Esophagus muscularis mucosa (tissue), 4 donors: ENCODE results near the gene HOATZ. TPM values are rescaled to one million over a fixed set of nuclear protein-coding genes. Genes with fewer than 3 reads are reported as not detected.
A peak's percentile ranks its signal among the peaks of the same experiment; 100 is the strongest.

Experiments
- DNase-seq: peaks from one replicate; pipeline ENCODE4 v3.0.0-alpha.2; 2017; ENCODE audit errors: extremely low spot score
- H3K27ac ChIP-seq, 4 donors: fragments of 200-600 bp; sonication (generic); replicated peaks in 1 of 4; 1 replicate in 3 of 4; 2 replicates in 1 of 4; pipeline ENCODE4 v1.5.1; 2016 to 2019; ENCODE audit warnings: mild to moderate bottlenecking in 1 of 4
- H3K27me3 ChIP-seq, 4 donors: fragments of 200-600 bp; sonication (generic); one replicate each; pipeline versions ENCODE4 v1.5.1 to v1.6.0; 2016 to 2019
- H3K36me3 ChIP-seq, 4 donors: fragments of 200-600 bp; sonication (generic); one replicate each; pipeline ENCODE4 v1.5.1; 2016 to 2019
- H3K4me1 ChIP-seq, 4 donors: fragments of 200-600 bp; sonication (generic); one replicate each; pipeline ENCODE4 v1.5.1; 2016 to 2019
- H3K4me3 ChIP-seq, 4 donors: fragments of 200-600 bp; sonication (generic); 1 replicate in 2 of 4; 2 replicates in 2 of 4; pipeline ENCODE4 v1.5.1; 2016 to 2019; ENCODE audit warnings: mild to moderate bottlenecking in 4 of 4, moderate library complexity in 1 of 4
- H3K9me3 ChIP-seq, 4 donors: fragments of 200-600 bp; sonication (generic); 1 replicate in 3 of 4; 2 replicates in 1 of 4; pipeline ENCODE4 v1.5.1; 2016 to 2019
- EP300 ChIP-seq: sonication (generic); formaldehyde crosslinking; IDR thresholded peaks from one replicate; pipeline ENCODE4 v1.6.1; 2017; ENCODE audit warnings: antibody characterized with exemption
- POLR2A ChIP-seq: fragments of 450-650 bp; IDR thresholded peaks from one replicate; pipeline ENCODE4 v1.6.1; 2017; ENCODE audit warnings: antibody characterized with exemption, moderate library complexity, mild to moderate bottlenecking, low read depth
- POLR2AphosphoS5 ChIP-seq, 2 donors: sonication (generic); formaldehyde crosslinking; IDR thresholded peaks; one replicate each; pipeline ENCODE4 v1.6.1; 2017; ENCODE audit warnings: antibody characterized with exemption in 2 of 2
- WGBS: methylation state at CpG from one replicate; pipeline ENCODE4 v1.1.5; 2018; 5-methylcytosine and 5-hydroxymethylcytosine counted together
- intact Hi-C: fragments of 100-400 bp; cut with DNase I; formaldehyde crosslinking; loops from one replicate; pipeline ENCODE4 v1.15.1; 2023
- total RNA-seq, 4 donors: library from RNA; depleted of rRNA; stranded (reverse); fragments of >200 nt; gene quantifications; one replicate each; pipeline versions ENCODE4 v1.1.0 to v1.2.1, GENCODE V29; 2016
- TF ChIP-seq, protein P1 (sequence below), 3 experiments: fragments of 200-600 bp in 2 of 3; fragments of 450-650 bp in 1 of 3; sonication (generic) in 2 of 3; IDR thresholded peaks; one replicate each; pipeline ENCODE4 v1.5.1; 2017 to 2019; ENCODE audit warnings: antibody characterized with exemption in 3 of 3, mild to moderate bottlenecking in 2 of 3, moderate library complexity in 1 of 3

HOATZ gene
- total RNA-seq, 4 donors from 2014 or later: not detected

DNA sequence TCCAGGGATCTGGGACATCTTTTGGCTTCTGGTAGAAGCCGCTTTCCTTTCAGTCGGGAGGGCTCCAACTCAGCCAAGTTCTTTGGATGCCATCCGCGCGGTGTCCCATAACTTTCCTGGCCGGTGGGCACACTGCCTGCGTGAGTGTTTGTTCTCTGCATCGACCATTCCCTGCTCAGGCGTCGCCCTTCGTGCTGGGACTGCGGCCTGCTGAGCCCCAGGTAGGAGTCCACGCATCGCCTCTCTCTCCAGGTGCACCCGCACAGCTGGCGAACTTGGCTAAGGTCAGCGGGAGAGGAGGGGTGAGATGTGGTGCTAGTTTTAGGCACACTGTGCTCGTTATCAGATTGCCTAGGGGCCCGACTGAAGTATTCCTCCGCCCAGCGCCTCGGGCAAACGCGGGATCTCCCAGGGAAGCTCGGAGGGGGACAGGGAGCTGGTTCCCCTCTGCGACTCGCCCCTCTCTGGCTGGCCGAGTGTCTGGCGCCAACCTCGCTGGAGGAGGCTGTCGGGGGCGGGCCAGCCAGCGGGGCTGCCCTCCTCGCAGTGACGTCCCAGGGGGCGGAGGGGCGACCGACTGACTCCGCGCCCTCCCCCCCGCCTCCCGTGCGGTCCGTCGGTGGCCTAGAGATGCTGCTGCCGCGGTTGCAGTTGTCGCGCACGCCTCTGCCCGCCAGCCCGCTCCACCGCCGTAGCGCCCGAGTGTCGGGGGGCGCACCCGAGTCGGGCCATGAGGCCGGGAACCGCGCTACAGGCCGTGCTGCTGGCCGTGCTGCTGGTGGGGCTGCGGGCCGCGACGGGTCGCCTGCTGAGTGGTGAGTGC, 25.7 kb downstream of the HOATZ start, which contains the start of gene LAYN:
Gene LAYN (plus strand): TSS at position 607 of the 823 bp plus-strand sequence. CDS start 124 bp downstream, at position 731.
- intact Hi-C loops: no loop called here
- peaks cover 0 to 5% (median 2%) of the 10 kb centered on the region in 4 donors for H3K36me3 ChIP-seq
- peak within 1 kb of the TSS; percentile 65 to 76 (median 67) for H3K4me3 ChIP-seq
- no CpG with 5 or more reads among the region's 70 CpGs for WGBS
- TF ChIP-seq POLR2AphosphoS5 (IDR thresholded peaks at IDR 0.05) (peak; percentile 33 to 81), EP300 (no peak)
- no peak for DNase-seq
- peaks cover 22 to 31% (median 29%) of the 10 kb centered on the region in 4 donors for H3K4me1 ChIP-seq
- peak within 1 kb of the TSS; percentile 63 to 80 (median 74) for H3K27ac ChIP-seq
- no peaks in the 10 kb centered on the region for H3K9me3 ChIP-seq
- H3K27me3 ChIP-seq: peaks cover 0 to 40% (median 4%) of the 10 kb centered on the region in 4 donors

GRCh38 chr11:111540937-111541253, 26.3 kb downstream of the HOATZ start:
- intact Hi-C loops: no loop called here
- H3K27ac ChIP-seq: peak overlapping the region; percentile 63 to 80 (median 74)
- 0% methylated on average over 15 of the region's 22 CpGs for WGBS

GRCh38 chr11:111541254-111542061, 26.9 kb downstream of the HOATZ start:
- TF ChIP-seq POLR2A: no peak
- TF ChIP-seq POLR2AphosphoS5 (IDR thresholded peaks at IDR 0.05): peak; percentile 63 to 73
- intact Hi-C loops: no loop called here
- 24% methylated on average over 18 of the region's 41 CpGs for WGBS

More at GRCh38 chr11:111540937-111541253, 26.3 kb downstream of the HOATZ start:
- TF ChIP-seq EP300: no peak
- TF ChIP-seq POLR2A: no peak
- no peak for TF ChIP-seq POLR2AphosphoS5 (IDR thresholded peaks at IDR 0.05)
- TF ChIP-seq, protein P1, sequence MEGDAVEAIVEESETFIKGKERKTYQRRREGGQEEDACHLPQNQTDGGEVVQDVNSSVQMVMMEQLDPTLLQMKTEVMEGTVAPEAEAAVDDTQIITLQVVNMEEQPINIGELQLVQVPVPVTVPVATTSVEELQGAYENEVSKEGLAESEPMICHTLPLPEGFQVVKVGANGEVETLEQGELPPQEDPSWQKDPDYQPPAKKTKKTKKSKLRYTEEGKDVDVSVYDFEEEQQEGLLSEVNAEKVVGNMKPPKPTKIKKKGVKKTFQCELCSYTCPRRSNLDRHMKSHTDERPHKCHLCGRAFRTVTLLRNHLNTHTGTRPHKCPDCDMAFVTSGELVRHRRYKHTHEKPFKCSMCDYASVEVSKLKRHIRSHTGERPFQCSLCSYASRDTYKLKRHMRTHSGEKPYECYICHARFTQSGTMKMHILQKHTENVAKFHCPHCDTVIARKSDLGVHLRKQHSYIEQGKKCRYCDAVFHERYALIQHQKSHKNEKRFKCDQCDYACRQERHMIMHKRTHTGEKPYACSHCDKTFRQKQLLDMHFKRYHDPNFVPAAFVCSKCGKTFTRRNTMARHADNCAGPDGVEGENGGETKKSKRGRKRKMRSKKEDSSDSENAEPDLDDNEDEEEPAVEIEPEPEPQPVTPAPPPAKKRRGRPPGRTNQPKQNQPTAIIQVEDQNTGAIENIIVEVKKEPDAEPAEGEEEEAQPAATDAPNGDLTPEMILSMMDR (IDR thresholded peaks at IDR 0.05): no peak
- Histone ChIP-seq H3K9me3 (no peaks in the 10 kb centered on the region), H3K27me3 (peaks cover 0 to 40% (median 4%) of the 10 kb centered on the region in 4 donors), H3K36me3 (peaks cover 0 to 9% (median 2%) of the 10 kb centered on the region in 4 donors), H3K4me1 (peaks cover 22 to 31% (median 29%) of the 10 kb centered on the region in 4 donors), H3K4me3 (peak overlapping the region; percentile 65 to 76 (median 67))
- no peak for DNase-seq

DNA sequence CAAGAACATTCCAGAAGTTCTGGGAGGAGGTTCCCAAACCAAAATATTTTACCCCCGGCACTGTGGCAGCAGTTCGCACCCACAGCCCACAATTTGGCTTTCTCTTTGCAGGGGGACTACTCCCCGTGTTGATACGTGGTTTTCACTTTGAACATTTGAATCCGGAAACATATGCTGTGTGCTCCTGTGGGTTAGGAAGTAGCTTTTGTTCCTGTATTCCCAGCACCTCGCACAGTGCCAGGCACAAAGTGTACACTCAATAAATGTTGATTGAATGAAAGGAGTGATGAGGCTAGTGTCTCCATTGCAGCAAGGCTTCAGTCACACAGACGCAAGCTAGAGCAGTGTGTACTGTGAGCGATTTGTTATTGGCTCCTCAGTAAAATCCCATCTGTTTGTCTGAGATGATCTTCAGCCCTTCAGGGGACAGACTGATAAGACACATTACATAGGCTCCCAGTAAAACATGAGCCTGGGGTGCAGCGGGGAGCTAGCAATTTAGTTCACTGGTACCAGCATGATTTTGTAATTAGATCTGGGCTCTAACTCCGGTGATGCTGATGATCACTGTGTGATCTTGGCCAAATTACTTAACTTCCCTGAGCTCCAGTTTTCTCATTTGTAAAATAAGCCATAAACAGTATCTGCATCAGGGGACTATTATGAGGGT, 28.2 kb downstream of the HOATZ start:
- Histone ChIP-seq H3K4me3 (no peak overlapping the region), H3K27me3 (peaks cover 0 to 34% (median 4%) of the 10 kb centered on the region in 4 donors), H3K4me1 (peaks cover 22 to 31% (median 29%) of the 10 kb centered on the region in 4 donors), H3K36me3 (peaks cover 0 to 19% (median 4%) of the 10 kb centered on the region in 4 donors), H3K27ac (no peak overlapping the region), H3K9me3 (no peaks in the 10 kb centered on the region)
- TF ChIP-seq EP300: no peak
- TF ChIP-seq POLR2A: no peak
- TF ChIP-seq, protein P1 (IDR thresholded peaks at IDR 0.05): no peak
- no peak for TF ChIP-seq POLR2AphosphoS5 (IDR thresholded peaks at IDR 0.05)
- DNase-seq: no peak
- intact Hi-C loops: no loop called here
- WGBS: 87% methylated on average over 10 of the region's 10 CpGs

More at GRCh38 chr11:111541254-111542061, 26.9 kb downstream of the HOATZ start:
- no peak for DNase-seq
- H3K27ac ChIP-seq: peak overlapping the region; percentile 63 to 80 (median 74)
- peaks cover 0 to 15% (median 4%) of the 10 kb centered on the region in 4 donors for H3K36me3 ChIP-seq
- H3K27me3 ChIP-seq: peaks cover 0 to 40% (median 4%) of the 10 kb centered on the region in 4 donors
- H3K9me3 ChIP-seq: no peaks in the 10 kb centered on the region
- peak overlapping the region; percentile 65 to 76 (median 67) for H3K4me3 ChIP-seq
- peaks cover 22 to 31% (median 29%) of the 10 kb centered on the region in 4 donors for H3K4me1 ChIP-seq

DNA sequence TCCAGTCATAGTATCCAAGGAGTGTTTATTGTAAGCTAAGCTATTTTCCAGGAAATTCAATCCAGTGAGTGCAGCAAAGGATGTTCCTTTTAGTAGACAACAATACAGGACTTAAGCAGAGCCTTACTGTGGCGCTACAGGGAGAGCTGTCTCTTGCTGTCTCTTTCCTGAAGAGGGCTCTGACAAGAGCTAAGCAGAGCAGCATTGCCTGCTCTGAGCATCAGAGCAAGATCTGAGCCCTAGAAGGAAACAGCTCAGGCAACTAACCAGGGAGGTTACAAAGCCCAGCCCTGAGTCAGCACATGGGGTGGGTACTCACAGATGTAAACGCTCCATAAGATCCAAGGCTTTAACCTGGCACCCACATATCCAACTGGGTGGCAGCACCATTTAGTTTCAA, 33.9 kb downstream of the HOATZ start:
- Histone ChIP-seq H3K4me3 (no peak overlapping the region), H3K9me3 (no peaks in the 10 kb centered on the region), H3K27me3 (no peaks in the 10 kb centered on the region), H3K4me1 (no peaks in the 10 kb centered on the region), H3K36me3 (peaks cover 0 to 39% (median 4%) of the 10 kb centered on the region in 4 donors), H3K27ac (no peak overlapping the region)
- TF ChIP-seq EP300: no peak
- no peak for TF ChIP-seq POLR2A
- TF ChIP-seq, protein P1 (IDR thresholded peaks at IDR 0.05): no peak
- TF ChIP-seq POLR2AphosphoS5 (IDR thresholded peaks at IDR 0.05): no peak
- WGBS: 58% methylated on average over 1 of the region's 2 CpGs
- intact Hi-C loops: no loop called here
- DNase-seq: peak; percentile 74
